ENCODE data around the gene MALRD1.

DNA sequence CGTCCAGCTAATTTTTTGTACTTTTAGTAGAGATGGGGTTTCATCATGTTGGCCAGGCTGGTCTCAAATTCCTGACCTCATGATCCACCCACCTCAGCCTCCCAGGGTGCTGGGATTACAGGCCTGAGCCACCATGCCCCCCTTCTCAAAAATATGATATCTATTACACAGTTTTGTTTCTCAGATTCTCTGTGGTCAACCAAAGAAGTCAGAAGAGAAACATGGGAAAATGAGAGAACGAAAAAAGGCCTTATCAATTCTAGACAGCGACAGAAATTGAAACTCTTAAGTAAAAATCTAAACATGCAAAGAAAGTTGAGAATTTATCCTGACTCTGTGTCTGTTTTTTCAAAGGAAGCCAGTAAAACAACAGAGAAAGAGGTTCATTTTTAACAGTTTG, 483.8 kb downstream of the MALRD1 start:
- TF ChIP-seq POLR2A (IDR thresholded peaks at IDR 0.05): no peak
- TF ChIP-seq, protein P1, sequence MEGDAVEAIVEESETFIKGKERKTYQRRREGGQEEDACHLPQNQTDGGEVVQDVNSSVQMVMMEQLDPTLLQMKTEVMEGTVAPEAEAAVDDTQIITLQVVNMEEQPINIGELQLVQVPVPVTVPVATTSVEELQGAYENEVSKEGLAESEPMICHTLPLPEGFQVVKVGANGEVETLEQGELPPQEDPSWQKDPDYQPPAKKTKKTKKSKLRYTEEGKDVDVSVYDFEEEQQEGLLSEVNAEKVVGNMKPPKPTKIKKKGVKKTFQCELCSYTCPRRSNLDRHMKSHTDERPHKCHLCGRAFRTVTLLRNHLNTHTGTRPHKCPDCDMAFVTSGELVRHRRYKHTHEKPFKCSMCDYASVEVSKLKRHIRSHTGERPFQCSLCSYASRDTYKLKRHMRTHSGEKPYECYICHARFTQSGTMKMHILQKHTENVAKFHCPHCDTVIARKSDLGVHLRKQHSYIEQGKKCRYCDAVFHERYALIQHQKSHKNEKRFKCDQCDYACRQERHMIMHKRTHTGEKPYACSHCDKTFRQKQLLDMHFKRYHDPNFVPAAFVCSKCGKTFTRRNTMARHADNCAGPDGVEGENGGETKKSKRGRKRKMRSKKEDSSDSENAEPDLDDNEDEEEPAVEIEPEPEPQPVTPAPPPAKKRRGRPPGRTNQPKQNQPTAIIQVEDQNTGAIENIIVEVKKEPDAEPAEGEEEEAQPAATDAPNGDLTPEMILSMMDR (IDR thresholded peaks at IDR 0.05): no peak

Data from thyroid gland (tissue), 4 donors.